Stimulated activated CD8-positive, alpha-beta memory T cell treated with anti-CD3 and anti-CD28 coated beads, Interleukin-4, amount 100 ng/mL, for 1 hour (primary cell): ENCODE measurements around the gene MID1IP1.

Experiments used
- DNase-seq, 2 donors: peaks; one replicate each; pipeline ENCODE4 v3.0.0-alpha.2; 2020; ENCODE audit warnings: low read depth in 2 of 2, low spot score in 1 of 2

The MID1IP1 gene

GRCh38 chrX:38800981-38801845 lies at the start of gene MID1IP1:
TSS of gene MID1IP1 (plus strand) at chrX:38801459. CDS start at chrX:38804947, 3,488 bp downstream.
- no peak for DNase-seq

- no peak for DNase-seq
These were observed 47.0 kb upstream of the MID1IP1 start for GRCh38 chrX:38754102-38754790.

GRCh38 chrX:38754818-38755718 lies 46.2 kb upstream of the MID1IP1 start:
- DNase-seq = no peak

- DNase-seq = no peak
These were observed 40.4 kb upstream of the MID1IP1 start for GRCh38 chrX:38760883-38761282.

- DNase-seq = no peak
These were observed 33.2 kb upstream of the MID1IP1 start for GRCh38 chrX:38768079-38768478.

- no peak for DNase-seq
These were observed 31.1 kb upstream of the MID1IP1 start for GRCh38 chrX:38770152-38770551.

- DNase-seq = no peak
These were observed 27.0 kb upstream of the MID1IP1 start for GRCh38 chrX:38774249-38774648.

- DNase-seq = no peak
These were observed 4.3 kb upstream of the MID1IP1 start for GRCh38 chrX:38796946-38797345.

GRCh38 chrX:38798956-38799355 lies 2.3 kb upstream of the MID1IP1 start:
- DNase-seq = no peak

- DNase-seq = no peak
These were observed 1.2 kb upstream of the MID1IP1 start for GRCh38 chrX:38799995-38800580.

GRCh38 chrX:38803243-38803587 lies 2.0 kb downstream of the MID1IP1 start:
- no peak for DNase-seq

GRCh38 chrX:38803588-38804431 lies 2.6 kb downstream of the MID1IP1 start:
- no peak for DNase-seq

- no peak for DNase-seq
These were observed 3.1 kb downstream of the MID1IP1 start for GRCh38 chrX:38804432-38804681.

GRCh38 chrX:38804682-38805431 lies 3.6 kb downstream of the MID1IP1 start:
- DNase-seq = no peak

GRCh38 chrX:38805432-38806389 lies 4.5 kb downstream of the MID1IP1 start:
- no peak for DNase-seq

GRCh38 chrX:38806875-38807621 lies 5.8 kb downstream of the MID1IP1 start:
- DNase-seq = no peak

GRCh38 chrX:38807873-38808272 lies 6.6 kb downstream of the MID1IP1 start:
- DNase-seq = no peak
